ENCODE results near the gene CDKN2B-AS1.

DNA sequence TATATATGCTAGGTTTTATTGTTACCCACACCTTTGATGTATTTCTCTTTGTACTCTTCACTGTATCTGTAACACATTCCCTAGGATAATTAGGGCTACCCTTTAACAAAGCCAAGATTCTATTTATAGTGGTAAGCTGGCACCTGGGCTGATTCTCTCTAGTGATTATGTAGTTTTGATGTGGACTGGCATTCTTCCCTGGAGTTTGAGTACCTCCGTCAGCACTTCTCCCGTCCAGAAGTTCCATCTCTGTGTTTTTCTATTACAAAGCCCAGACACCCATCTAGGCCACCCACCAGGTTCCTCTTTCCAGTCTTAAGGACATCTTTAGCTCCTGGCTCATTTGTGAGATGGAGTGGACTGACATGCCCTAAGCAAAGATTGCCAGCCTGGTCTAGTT, 70.4 kb downstream of the CDKN2B-AS1 start:
- TF ChIP-seq, protein P1, sequence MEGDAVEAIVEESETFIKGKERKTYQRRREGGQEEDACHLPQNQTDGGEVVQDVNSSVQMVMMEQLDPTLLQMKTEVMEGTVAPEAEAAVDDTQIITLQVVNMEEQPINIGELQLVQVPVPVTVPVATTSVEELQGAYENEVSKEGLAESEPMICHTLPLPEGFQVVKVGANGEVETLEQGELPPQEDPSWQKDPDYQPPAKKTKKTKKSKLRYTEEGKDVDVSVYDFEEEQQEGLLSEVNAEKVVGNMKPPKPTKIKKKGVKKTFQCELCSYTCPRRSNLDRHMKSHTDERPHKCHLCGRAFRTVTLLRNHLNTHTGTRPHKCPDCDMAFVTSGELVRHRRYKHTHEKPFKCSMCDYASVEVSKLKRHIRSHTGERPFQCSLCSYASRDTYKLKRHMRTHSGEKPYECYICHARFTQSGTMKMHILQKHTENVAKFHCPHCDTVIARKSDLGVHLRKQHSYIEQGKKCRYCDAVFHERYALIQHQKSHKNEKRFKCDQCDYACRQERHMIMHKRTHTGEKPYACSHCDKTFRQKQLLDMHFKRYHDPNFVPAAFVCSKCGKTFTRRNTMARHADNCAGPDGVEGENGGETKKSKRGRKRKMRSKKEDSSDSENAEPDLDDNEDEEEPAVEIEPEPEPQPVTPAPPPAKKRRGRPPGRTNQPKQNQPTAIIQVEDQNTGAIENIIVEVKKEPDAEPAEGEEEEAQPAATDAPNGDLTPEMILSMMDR (IDR thresholded peaks at IDR 0.05), result no peak
- TF ChIP-seq POLR2A (IDR thresholded peaks at IDR 0.05), result no peak
